Activated CD4-positive, alpha-beta T cell treated with anti-CD3 and anti-CD28 coated beads for 4 hours (primary cell): ENCODE data around the gene PGF.
"Not testable (repeated sequence)": the region's sequence is repeated elsewhere in the genome, so short reads cannot be mapped to it uniquely, and the experiment has no call there.

Experiments
- DNase-seq, 2 donors: peaks; one replicate each; pipeline ENCODE4 v3.0.0-alpha.2; 2020

The PGF gene

GRCh38 chr14:74955229-74956026 is at the start of gene PGF:
Gene PGF (minus strand): TSS chr14:74955597. CDS start chr14:74955242, 355 bp downstream.
- DNase-seq: peak; percentile 23 to 25

- DNase-seq: peak in 1 of 2 donors; percentile 8
Measured at GRCh38 chr14:75003250-75004027, 48.0 kb upstream of the PGF start.

DNA sequence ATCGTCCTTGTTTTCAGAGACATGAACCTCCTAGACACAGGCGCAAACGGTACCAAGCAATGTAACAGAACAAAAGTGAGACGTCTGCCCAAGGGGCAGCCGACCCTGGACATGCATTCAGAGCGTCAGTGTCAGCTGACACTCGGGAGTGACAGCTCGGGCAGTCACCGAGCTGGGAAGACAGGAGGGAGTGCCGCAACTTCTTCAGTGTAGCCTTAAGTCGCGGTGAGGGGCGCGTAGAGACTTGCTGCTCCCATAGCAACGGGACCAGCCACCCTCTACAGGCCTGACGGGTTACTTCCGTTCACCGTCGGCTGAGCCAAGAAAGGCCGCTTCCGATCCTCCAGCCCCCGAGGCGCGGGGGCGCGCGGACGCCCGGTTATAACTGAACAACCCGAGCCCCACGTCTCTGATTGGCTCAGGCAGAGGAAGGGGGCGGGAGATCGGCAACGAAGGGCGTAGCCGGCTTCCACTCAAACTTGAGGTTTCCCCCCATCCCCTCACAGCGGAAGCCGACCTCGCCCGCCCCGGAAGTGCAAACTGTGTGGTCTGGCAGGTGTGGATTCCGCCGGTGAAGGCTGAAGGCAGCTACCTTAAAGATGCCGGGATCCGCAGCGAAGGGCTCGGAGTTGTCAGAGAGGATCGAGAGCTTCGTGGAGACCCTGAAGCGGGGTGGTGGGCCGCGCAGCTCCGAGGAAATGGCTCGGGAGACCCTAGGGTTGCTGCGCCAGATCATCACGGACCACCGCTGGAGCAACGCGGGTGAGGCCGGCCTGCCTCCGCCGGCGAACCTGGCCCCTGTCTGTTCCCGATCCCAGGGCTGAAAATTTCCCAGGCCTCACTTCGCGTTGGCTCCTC is 47.2 kb upstream of the PGF start, which contains the start of gene EIF2B2:
TSS of gene EIF2B2 (plus strand) at position 530 of the 858 bp plus-strand sequence. CDS start at position 600, 70 bp downstream.
- DNase-seq: peak; percentile 98

- DNase-seq: no peak
Measured at GRCh38 chr14:75001899-75002298, 46.5 kb upstream of the PGF start.

GRCh38 chr14:75001261-75001660 is 45.9 kb upstream of the PGF start:
- no peak for DNase-seq

- DNase-seq: not testable (repeated sequence)
Measured at GRCh38 chr14:74995781-74996180, 40.4 kb upstream of the PGF start.

GRCh38 chr14:74994182-74994581 is 38.8 kb upstream of the PGF start:
- not testable (repeated sequence) for DNase-seq

DNA sequence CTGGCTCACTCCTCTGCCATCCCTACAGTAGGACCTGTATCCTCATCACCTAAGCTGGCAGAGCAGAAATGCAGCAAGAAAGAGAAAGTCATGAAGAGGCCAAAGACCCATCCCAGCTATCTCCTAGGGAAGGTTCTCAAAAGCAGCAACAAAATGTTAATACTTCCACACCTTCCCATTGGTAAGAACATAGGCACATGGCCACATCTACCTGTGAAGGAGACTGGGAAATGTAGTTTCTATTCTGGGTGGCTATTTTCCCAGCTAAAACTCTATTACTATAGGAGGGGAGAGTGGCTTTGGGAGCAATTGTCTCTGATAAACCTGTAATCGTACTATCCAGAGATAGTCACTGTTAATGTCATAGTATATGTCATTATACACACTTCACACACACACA is 33.6 kb upstream of the PGF start:
- no peak for DNase-seq

- no peak for DNase-seq
Measured at GRCh38 chr14:74988131-74988530, 32.7 kb upstream of the PGF start.

GRCh38 chr14:74985806-74986205 is 30.4 kb upstream of the PGF start:
- no peak for DNase-seq

DNA sequence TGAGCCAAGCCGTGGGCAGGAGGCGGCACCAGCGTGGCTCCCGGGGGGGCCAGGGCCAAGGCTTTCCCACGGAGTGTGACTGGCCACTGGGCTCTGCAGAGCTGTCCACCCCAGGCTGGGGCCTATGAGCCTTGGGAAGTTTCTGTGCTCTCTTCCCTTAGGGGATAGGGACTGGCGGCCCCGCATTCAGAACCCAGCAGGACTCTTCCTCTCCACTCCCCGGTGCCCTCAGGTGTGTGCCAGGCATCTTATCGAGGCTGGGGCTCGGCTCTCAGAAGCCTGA is 29.6 kb upstream of the PGF start:
- no peak for DNase-seq

DNA sequence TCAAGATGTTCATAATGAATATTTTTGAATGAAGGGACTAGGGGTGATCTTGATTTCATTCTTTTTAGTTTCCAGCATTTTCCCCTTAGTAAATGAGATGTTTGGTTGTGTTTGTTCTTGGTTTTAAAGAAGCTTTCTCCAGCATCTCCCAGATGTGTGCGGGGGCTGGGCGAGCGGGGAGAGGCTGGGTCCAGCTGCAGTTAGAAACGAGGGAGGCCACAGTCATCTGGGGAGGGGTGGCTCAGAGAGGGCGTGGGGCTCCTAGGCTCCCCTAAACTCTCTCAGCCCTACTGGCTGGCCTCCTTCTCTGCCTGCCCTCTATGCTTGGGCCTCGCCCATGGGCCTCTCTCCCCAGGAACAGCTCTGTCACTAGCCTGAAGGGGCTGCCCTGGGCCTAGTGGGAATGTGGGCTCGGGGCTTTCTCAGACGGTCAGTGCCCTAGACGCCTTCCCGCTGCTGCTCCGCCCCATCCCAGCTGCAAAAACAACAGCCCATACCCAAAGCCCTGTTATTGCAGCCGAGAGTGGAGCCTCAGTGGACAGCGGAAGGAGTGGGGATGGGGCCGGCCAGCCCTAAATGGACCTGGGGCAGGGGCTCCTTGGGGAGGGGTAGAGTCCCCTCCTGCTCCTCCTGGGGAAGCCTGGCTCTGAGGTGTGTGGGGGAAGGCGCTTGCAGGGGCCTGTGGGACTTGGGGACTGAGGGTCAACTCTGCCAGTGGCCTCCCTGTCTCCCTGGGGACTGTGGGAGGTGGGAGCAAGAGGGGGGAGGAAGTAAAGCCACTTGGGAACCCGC is 29.0 kb upstream of the PGF start:
- DNase-seq: no peak

GRCh38 chr14:74983343-74983742 is 27.9 kb upstream of the PGF start:
- no peak for DNase-seq

GRCh38 chr14:74982661-74983060 is 27.3 kb upstream of the PGF start:
- DNase-seq: no peak

DNA sequence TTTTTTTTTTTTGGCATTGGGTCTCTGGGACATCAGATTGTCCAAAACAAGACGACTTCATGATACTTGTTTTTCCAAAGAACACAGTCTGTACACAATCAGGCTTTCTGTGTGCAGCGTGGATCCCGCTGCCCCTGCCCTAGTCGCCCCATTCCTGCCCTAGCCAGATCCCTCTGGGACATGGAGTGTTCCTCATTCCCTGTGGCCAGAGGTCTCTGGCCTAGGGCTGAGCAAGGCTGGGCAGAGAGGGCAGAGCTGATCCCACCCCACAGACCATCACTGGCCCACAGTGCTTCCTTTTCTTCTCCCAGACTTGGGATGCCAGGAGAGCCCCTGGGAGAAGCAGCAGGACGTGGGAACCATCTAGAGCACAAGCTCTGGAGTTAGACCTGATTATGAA is 26.4 kb upstream of the PGF start:
- DNase-seq: no peak

GRCh38 chr14:74981462-74981782 is 26.0 kb upstream of the PGF start:
- DNase-seq: no peak

- DNase-seq: no peak
Measured at GRCh38 chr14:74980731-74981461, 25.5 kb upstream of the PGF start.

- DNase-seq: no peak
Measured at GRCh38 chr14:74980398-74980730, 25.0 kb upstream of the PGF start.

DNA sequence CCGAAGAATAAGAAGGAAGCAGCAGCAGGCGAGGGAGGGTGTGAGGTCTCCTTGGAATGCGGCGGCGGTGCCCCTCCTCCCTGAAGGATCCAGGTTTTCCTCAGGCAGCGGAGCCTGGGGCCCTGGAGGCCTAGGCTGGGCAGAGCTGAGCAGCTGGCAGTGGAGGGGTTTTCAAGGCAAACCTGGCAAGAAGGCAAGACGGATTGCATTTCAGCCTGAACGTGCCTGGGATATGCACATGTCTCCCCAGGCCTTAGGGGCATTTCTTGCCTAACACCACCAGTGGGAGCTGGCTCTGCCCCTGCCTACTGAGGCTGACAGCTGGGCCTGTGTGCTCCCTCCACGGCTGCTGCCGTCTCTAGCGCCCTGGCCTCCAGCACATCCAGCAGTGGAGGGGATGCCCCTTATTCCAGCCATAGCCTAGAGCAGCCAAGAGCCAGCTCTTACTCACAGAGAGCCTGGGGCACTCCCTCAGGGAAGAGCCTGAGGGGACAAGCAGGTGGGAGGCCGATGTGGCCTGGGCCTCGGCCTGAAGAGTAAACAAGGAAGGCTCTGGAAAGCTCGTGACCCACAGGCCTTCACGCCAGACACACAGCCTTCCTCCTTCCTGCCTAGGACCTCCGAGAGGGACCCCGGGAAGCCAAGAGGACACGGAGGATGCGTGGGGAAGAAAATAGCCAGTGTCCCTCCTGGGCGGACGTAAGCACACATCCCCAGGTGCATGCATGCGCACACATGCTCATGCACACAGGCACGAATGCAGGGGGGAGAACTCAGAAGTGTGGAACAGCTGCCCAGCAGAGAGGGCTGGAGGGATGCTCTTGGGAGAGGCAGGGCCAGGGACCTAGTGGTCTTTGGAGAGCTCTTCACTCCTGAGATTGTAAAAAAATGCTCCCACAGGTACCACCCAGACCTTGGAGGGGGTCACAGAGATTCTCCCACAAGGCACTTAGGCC is 24.3 kb upstream of the PGF start:
- DNase-seq: no peak

GRCh38 chr14:74979029-74979428 is 23.6 kb upstream of the PGF start:
- no peak for DNase-seq

DNA sequence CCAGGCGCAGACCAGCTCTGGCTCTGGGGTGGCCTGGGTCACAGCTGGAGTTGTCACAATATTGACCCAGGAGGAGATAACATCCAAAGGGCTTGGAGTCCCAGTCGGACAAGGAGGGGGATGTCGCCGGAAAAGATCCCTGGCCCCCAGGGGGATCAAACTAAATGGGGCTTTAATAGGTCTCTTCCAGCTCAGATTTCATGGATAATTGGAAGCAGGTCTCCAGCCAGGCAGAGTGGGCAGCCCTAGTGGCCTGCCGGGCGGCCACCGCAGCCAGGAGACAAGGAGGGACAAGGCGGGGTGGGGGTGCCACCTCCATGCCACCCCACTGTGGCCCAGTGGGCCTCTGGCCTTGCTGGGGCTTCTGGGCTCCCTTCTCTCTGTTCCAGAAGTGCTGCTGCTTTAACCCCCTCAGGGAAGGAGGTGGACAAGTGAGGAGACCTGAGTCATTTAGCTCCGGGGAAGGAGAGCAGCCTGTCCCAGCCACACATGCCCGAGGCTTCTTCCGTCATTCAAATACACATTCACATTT is 23.1 kb upstream of the PGF start:
- no peak for DNase-seq
